GM20431 (cell line): ENCODE data around the gene SLC7A11.
"Not testable (repeated sequence)": the region's sequence is repeated elsewhere in the genome, so short reads cannot be mapped to it uniquely, and the experiment has no call there.

Experiments used
- in situ Hi-C: fragments of 300-500 bp; cut with MseI, MboI; formaldehyde crosslinking; loops from one replicate; pipeline ENCODE4 v1.15.0; 2020; ENCODE audit warnings: low sequenced_read_pairs; ENCODE audit not compliant: unreplicated experiment

SLC7A11 gene

GRCh38 chr4:138247643-138248042 lies 5.5 kb upstream of the SLC7A11 start:
- in situ Hi-C loops: no loop called here

- in situ Hi-C loops: no loop called here
These were observed 1.2 kb upstream of the SLC7A11 start for GRCh38 chr4:138243369-138243768.

- in situ Hi-C loops: no loop called here
These were observed 646 bp upstream of the SLC7A11 start for GRCh38 chr4:138242834-138243156.

GRCh38 chr4:138241281-138242075 lies 671 bp downstream of the SLC7A11 start:
- in situ Hi-C loops: no loop called here

GRCh38 chr4:138239491-138239890 lies 2.7 kb downstream of the SLC7A11 start:
- in situ Hi-C loops: no loop called here

- in situ Hi-C loops: no loop called here
These were observed 3.4 kb downstream of the SLC7A11 start for GRCh38 chr4:138238521-138239292.

- in situ Hi-C loops: not testable (repeated sequence)
These were observed 5.0 kb downstream of the SLC7A11 start for GRCh38 chr4:138237132-138237531.

GRCh38 chr4:138236037-138236436 lies 6.1 kb downstream of the SLC7A11 start:
- in situ Hi-C loops: no loop called here

- in situ Hi-C loops: no loop called here
These were observed 6.7 kb downstream of the SLC7A11 start for GRCh38 chr4:138235419-138235952.

- in situ Hi-C loops: no loop called here
These were observed 7.9 kb downstream of the SLC7A11 start for GRCh38 chr4:138234248-138234647.

- in situ Hi-C loops: no loop called here
These were observed 8.7 kb downstream of the SLC7A11 start for GRCh38 chr4:138233313-138234034.

GRCh38 chr4:138232364-138232763 lies 9.8 kb downstream of the SLC7A11 start:
- in situ Hi-C loops: no loop called here

- in situ Hi-C loops: no loop called here
These were observed 12.1 kb downstream of the SLC7A11 start for GRCh38 chr4:138230048-138230447.

- in situ Hi-C loops: no loop called here
These were observed 13.0 kb downstream of the SLC7A11 start for GRCh38 chr4:138229160-138229559.

- in situ Hi-C loops: no loop called here
These were observed 15.8 kb downstream of the SLC7A11 start for GRCh38 chr4:138226351-138226750.

GRCh38 chr4:138225477-138225876 lies 16.7 kb downstream of the SLC7A11 start:
- in situ Hi-C loops: no loop called here

- in situ Hi-C loops: no loop called here
These were observed 17.5 kb downstream of the SLC7A11 start for GRCh38 chr4:138224614-138225013.

- in situ Hi-C loops: no loop called here
These were observed 18.8 kb downstream of the SLC7A11 start for GRCh38 chr4:138223231-138223910.

GRCh38 chr4:138222046-138222445 lies 20.1 kb downstream of the SLC7A11 start:
- in situ Hi-C loops: no loop called here

- in situ Hi-C loops: no loop called here
These were observed 23.2 kb downstream of the SLC7A11 start for GRCh38 chr4:138218976-138219375.
